ENCODE data around the gene HOXB3.

Gene HOXB3

DNA sequence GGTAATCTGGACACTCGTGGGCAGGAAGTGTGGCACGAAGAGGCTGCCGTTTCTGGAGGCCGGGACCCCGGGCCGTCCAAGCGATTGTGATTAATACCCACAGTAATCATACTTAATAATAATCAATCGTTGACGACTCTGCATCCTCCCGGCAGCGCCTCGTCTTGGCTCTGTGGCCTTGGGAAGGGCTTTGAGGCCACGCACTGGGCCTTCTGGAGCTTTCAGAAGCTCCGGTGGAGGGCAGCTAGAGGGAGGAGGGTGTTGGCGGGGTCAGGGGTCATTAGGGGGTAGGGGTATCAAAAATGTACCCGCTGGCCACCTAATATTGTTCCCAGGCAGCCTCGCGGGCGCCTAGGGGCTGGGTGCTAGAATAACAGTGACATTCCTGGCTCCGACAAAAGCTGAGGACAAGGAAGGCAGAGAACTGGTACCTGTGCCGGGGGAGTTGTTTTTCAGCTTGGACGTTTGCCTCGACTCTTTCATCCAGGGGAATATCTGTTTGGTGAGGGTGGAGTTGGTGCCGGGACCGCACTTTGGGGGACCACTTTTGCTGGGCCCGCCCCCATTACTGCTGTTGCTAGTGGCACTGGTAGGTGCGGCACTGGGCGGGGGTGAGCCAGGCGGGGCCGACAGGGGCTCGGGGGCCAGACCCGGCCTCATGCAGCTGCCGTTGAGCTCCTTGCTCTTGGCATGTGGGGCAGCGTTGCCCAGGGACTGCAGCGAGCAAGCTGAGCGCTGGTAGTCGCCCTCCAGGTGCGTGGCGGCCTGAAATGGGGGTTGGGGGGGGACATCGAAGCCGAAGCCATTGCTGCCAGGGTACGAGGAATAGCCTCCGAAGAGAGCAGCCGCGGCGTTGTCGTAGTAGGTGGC, 38.2 kb downstream of the HOXB3 start (continued):
- TF ChIP-seq, protein P1, sequence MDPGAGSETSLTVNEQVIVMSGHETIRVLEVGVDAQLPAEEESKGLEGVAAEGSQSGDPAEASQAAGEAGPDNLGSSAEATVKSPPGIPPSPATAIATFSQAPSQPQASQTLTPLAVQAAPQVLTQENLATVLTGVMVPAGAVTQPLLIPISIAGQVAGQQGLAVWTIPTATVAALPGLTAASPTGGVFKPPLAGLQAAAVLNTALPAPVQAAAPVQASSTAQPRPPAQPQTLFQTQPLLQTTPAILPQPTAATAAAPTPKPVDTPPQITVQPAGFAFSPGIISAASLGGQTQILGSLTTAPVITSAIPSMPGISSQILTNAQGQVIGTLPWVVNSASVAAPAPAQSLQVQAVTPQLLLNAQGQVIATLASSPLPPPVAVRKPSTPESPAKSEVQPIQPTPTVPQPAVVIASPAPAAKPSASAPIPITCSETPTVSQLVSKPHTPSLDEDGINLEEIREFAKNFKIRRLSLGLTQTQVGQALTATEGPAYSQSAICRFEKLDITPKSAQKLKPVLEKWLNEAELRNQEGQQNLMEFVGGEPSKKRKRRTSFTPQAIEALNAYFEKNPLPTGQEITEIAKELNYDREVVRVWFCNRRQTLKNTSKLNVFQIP (CRISPR knock-in tag; IDR thresholded peaks at IDR 0.05; ENCODE audit: borderline replicate concordance, low read depth), result no peak
- TF ChIP-seq BACH2 (CRISPR knock-in tag; IDR thresholded peaks at IDR 0.05; ENCODE audit: borderline replicate concordance), result no peak

DNA sequence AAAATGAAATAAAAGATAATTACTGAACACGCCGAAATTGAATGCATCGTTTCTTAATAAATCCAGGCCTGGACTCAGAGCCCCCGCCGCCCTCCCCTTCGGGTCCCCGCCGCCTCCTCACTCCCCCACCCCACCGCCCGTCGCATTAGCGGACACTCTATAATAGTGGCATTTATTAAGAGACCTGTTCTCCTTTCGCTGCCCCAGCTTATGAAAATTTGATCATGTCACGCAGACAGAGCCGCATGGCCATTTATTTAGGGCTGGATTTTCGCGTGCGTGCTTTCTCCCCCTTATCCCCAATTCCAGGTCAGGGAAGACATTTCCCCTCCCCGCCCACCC, 38.9 kb downstream of the HOXB3 start:
- ATAC-seq, result no peak
- no peak for TF ChIP-seq ARNTL (CRISPR knock-in tag; IDR thresholded peaks at IDR 0.05; ENCODE audit: borderline replicate concordance, low read depth)
- TF ChIP-seq BACH2 (CRISPR knock-in tag; IDR thresholded peaks at IDR 0.05; ENCODE audit: borderline replicate concordance), result no peak
- TF ChIP-seq, protein P2, sequence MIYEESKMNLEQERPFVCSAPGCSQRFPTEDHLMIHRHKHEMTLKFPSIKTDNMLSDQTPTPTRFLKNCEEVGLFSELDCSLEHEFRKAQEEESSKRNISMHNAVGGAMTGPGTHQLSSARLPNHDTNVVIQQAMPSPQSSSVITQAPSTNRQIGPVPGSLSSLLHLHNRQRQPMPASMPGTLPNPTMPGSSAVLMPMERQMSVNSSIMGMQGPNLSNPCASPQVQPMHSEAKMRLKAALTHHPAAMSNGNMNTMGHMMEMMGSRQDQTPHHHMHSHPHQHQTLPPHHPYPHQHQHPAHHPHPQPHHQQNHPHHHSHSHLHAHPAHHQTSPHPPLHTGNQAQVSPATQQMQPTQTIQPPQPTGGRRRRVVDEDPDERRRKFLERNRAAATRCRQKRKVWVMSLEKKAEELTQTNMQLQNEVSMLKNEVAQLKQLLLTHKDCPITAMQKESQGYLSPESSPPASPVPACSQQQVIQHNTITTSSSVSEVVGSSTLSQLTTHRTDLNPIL (CRISPR knock-in tag; IDR thresholded peaks at IDR 0.05; ENCODE audit: low read depth), result no peak
- TF ChIP-seq, protein P1 (CRISPR knock-in tag; IDR thresholded peaks at IDR 0.05; ENCODE audit: borderline replicate concordance, low read depth), result no peak
- no peak for TF ChIP-seq ISL1 (CRISPR knock-in tag; IDR thresholded peaks at IDR 0.05)
- TF ChIP-seq, protein P3, sequence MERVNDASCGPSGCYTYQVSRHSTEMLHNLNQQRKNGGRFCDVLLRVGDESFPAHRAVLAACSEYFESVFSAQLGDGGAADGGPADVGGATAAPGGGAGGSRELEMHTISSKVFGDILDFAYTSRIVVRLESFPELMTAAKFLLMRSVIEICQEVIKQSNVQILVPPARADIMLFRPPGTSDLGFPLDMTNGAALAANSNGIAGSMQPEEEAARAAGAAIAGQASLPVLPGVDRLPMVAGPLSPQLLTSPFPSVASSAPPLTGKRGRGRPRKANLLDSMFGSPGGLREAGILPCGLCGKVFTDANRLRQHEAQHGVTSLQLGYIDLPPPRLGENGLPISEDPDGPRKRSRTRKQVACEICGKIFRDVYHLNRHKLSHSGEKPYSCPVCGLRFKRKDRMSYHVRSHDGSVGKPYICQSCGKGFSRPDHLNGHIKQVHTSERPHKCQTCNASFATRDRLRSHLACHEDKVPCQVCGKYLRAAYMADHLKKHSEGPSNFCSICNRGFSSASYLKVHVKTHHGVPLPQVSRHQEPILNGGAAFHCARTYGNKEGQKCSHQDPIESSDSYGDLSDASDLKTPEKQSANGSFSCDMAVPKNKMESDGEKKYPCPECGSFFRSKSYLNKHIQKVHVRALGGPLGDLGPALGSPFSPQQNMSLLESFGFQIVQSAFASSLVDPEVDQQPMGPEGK (CRISPR knock-in tag; IDR thresholded peaks at IDR 0.05; ENCODE audit: borderline replicate concordance), result no peak

DNA sequence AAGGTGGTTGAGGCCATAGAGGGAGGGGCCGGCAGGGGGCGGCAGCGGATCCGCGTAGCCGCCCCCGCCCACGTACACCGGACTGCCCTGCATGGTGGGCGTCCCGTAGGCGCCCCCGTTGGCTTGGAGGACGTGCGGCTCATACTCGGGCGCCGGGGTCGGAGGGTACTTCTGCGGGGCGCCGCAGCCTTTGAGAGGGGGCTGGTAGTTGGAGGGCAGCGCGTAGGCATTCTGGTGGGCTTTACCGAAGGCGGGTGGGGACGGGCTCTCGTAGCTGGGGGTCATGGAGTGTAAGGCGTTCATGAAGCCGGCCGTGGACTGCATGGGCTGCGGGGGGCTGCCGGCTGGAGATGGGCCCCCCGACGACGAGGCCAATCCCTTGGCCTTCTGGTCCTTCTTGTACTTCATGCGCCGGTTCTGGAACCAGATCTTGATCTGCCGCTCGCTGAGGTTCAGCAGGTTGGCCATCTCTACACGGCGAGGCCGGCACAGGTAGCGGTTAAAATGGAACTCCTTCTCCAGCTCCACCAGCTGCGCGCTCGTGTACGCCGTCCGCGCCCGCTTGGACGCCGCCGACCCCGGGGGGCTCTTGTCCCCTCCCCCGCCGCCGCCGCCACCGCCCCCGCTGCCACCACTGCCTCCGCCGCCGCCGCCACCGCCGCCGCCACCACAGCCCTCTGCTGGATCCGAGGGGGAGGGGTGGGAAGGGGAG, 39.4 kb downstream of the HOXB3 start:
- ATAC-seq, result no peak
- no peak for TF ChIP-seq RARB (CRISPR knock-in tag; IDR thresholded peaks at IDR 0.05)

DNA sequence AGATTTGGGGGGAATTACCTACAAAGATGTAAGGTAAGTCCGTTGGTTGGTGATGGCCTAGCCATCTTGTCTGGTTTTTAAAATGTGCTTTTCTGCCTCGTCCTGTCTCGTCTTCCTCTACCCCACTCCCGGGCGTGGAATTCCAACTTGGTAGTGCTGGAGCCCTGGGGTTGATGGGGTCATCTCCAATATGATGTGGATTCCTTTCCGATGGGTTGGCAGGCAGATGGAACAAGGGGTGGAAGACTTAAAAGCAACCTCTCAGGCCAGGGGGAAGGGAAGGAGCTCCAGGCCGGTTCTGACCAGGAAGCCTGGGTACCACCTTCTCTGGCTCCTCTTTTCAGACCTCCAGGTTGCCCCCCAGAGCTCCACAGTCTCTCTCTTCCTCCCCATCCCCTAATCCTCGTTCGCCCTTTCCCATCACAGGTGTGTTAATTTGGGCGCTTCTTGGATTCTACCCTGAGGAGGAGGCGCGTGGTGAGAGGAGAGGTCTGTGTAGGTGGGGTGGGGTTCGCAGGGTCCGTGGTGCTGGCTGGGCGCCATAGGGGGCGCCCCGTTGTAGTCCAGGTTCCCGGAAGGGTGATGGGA, 40.0 kb downstream of the HOXB3 start:
- TF ChIP-seq ZFP3 (CRISPR knock-in tag; IDR thresholded peaks at IDR 0.05) (no peak), RARB (CRISPR knock-in tag; IDR thresholded peaks at IDR 0.05) (no peak), ZFP30 (CRISPR knock-in tag; IDR thresholded peaks at IDR 0.05) (no peak), CSDC2 (CRISPR knock-in tag; IDR thresholded peaks at IDR 0.05) (no peak), PPARA (CRISPR knock-in tag; IDR thresholded peaks at IDR 0.05; ENCODE audit: borderline replicate concordance) (no peak), ARNTL (CRISPR knock-in tag; IDR thresholded peaks at IDR 0.05; ENCODE audit: borderline replicate concordance, low read depth) (no peak), ZC3H10 (CRISPR knock-in tag; IDR thresholded peaks at IDR 0.05) (no peak), ZNF70 (CRISPR knock-in tag; IDR thresholded peaks at IDR 0.05) (no peak)
- no peak for ATAC-seq

DNA sequence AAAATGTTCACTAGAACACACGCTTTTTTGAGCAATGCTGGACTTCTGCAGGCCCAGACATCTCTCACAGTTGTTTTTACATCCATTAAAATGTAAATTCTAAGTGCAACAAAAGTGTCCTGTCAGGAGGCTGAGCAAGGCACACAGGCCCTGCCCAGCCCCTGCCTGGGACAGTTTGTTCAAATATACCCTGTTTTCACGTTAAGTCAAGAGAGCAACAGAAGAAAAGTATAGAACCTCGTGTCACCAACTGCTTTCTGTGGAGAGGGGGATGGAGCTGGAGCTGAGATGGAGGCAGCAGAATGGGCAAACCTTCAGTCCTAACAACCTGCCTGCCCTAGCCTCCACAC, 40.8 kb downstream of the HOXB3 start:
- TF ChIP-seq BACH2 (CRISPR knock-in tag; IDR thresholded peaks at IDR 0.05; ENCODE audit: borderline replicate concordance) (no peak), ZFP30 (CRISPR knock-in tag; IDR thresholded peaks at IDR 0.05) (no peak), GLIS3 (CRISPR knock-in tag; IDR thresholded peaks at IDR 0.05) (no peak), TCF4 (CRISPR knock-in tag; IDR thresholded peaks at IDR 0.05; ENCODE audit: borderline replicate concordance) (no peak), ZFP3 (CRISPR knock-in tag; IDR thresholded peaks at IDR 0.05) (no peak), CSDC2 (CRISPR knock-in tag; IDR thresholded peaks at IDR 0.05) (no peak), TOX (CRISPR knock-in tag; IDR thresholded peaks at IDR 0.05; ENCODE audit: borderline replicate concordance) (no peak), ISL1 (CRISPR knock-in tag; IDR thresholded peaks at IDR 0.05) (no peak), ZNF70 (CRISPR knock-in tag; IDR thresholded peaks at IDR 0.05) (no peak), ARNTL (CRISPR knock-in tag; IDR thresholded peaks at IDR 0.05; ENCODE audit: borderline replicate concordance, low read depth) (no peak), SNAI2 (CRISPR knock-in tag; IDR thresholded peaks at IDR 0.05) (no peak)
- TF ChIP-seq, protein P1 (CRISPR knock-in tag; IDR thresholded peaks at IDR 0.05; ENCODE audit: borderline replicate concordance, low read depth), result no peak
- TF ChIP-seq, protein P4, sequence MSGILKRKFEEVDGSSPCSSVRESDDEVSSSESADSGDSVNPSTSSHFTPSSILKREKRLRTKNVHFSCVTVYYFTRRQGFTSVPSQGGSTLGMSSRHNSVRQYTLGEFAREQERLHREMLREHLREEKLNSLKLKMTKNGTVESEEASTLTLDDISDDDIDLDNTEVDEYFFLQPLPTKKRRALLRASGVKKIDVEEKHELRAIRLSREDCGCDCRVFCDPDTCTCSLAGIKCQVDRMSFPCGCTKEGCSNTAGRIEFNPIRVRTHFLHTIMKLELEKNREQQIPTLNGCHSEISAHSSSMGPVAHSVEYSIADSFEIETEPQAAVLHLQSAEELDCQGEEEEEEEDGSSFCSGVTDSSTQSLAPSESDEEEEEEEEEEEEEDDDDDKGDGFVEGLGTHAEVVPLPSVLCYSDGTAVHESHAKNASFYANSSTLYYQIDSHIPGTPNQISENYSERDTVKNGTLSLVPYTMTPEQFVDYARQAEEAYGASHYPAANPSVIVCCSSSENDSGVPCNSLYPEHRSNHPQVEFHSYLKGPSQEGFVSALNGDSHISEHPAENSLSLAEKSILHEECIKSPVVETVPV (CRISPR knock-in tag; IDR thresholded peaks at IDR 0.05), result no peak
- TF ChIP-seq, protein P3 (CRISPR knock-in tag; IDR thresholded peaks at IDR 0.05; ENCODE audit: borderline replicate concordance), result no peak
- no peak for ATAC-seq

All from SK-N-SH treated with all-trans-retinoic acid at 6 μM for 48 hours (cell line).